Measurements from ENCODE around the gene NMNAT3.

DNA sequence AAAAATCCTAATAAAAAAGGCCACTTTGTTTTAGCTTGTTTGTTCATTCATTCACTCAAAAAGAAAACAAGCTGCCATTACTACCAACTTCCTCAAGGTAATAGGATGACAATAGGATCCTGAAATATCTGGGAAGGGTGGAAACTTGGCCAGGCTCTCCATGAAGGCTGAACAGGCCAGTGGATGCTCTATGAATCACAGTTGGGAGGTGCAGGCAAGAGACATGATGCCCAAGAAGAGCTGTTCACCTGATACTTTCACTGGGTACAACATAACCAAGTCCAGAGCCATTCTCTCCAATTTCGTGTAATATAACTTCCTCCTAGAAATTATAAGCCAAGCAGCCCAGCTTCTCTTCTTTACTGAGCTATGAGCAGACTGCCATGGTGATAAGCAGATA is 37.3 kb downstream of the NMNAT3 start:
- TF ChIP-seq POLR2AphosphoS5 (IDR thresholded peaks at IDR 0.05), result no peak
- TF ChIP-seq, protein P1, sequence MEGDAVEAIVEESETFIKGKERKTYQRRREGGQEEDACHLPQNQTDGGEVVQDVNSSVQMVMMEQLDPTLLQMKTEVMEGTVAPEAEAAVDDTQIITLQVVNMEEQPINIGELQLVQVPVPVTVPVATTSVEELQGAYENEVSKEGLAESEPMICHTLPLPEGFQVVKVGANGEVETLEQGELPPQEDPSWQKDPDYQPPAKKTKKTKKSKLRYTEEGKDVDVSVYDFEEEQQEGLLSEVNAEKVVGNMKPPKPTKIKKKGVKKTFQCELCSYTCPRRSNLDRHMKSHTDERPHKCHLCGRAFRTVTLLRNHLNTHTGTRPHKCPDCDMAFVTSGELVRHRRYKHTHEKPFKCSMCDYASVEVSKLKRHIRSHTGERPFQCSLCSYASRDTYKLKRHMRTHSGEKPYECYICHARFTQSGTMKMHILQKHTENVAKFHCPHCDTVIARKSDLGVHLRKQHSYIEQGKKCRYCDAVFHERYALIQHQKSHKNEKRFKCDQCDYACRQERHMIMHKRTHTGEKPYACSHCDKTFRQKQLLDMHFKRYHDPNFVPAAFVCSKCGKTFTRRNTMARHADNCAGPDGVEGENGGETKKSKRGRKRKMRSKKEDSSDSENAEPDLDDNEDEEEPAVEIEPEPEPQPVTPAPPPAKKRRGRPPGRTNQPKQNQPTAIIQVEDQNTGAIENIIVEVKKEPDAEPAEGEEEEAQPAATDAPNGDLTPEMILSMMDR (IDR thresholded peaks at IDR 0.05), result no peak
- TF ChIP-seq EP300 (IDR thresholded peaks at IDR 0.05), result no peak
